NCI-H510A treated with DMSO at 0.1 percent for 48 hours (cell line): ENCODE results near the gene C1orf174.

Experiments
- DNase-seq: peaks from one replicate; lab custom pipeline; 2025; lab: John Stamatoyannopoulos, UW

Gene C1orf174

GRCh38 chr1:3909615-3910014, 9.5 kb upstream of the C1orf174 start:
- peak; percentile 62 for DNase-seq

- no peak for DNase-seq
Observed at GRCh38 chr1:3908886-3909517, 8.9 kb upstream of the C1orf174 start.

- DNase-seq: no peak
Observed at GRCh38 chr1:3907621-3908165, 7.6 kb upstream of the C1orf174 start.

GRCh38 chr1:3907031-3907534, 7.0 kb upstream of the C1orf174 start:
- no peak for DNase-seq

GRCh38 chr1:3906672-3907020, 6.6 kb upstream of the C1orf174 start:
- DNase-seq: no peak

GRCh38 chr1:3905953-3906671, 6.0 kb upstream of the C1orf174 start:
- no peak for DNase-seq

GRCh38 chr1:3905266-3905952, 5.3 kb upstream of the C1orf174 start:
- no peak for DNase-seq

GRCh38 chr1:3904843-3905185, 4.7 kb upstream of the C1orf174 start:
- DNase-seq: no peak

- DNase-seq: no peak
Observed at GRCh38 chr1:3904006-3904842, 4.2 kb upstream of the C1orf174 start.

GRCh38 chr1:3903141-3904005, 3.3 kb upstream of the C1orf174 start:
- peak; percentile 54 for DNase-seq

- no peak for DNase-seq
Observed at GRCh38 chr1:3902571-3903091, 2.6 kb upstream of the C1orf174 start.

- DNase-seq: no peak
Observed at GRCh38 chr1:3902111-3902511, 2.0 kb upstream of the C1orf174 start.

GRCh38 chr1:3900969-3901529, 977 bp upstream of the C1orf174 start:
- peak; percentile 72 for DNase-seq

GRCh38 chr1:3899754-3900149, 320 bp downstream of the C1orf174 start:
- no peak for DNase-seq

GRCh38 chr1:3898994-3899753, 898 bp downstream of the C1orf174 start:
- no peak for DNase-seq

- no peak for DNase-seq
Observed at GRCh38 chr1:3898475-3898735, 1.7 kb downstream of the C1orf174 start.

- DNase-seq: no peak
Observed at GRCh38 chr1:3896396-3897000, 3.6 kb downstream of the C1orf174 start.

- DNase-seq: no peak
Observed at GRCh38 chr1:3895951-3896325, 4.1 kb downstream of the C1orf174 start.

- DNase-seq: no peak
Observed at GRCh38 chr1:3895279-3895950, 4.7 kb downstream of the C1orf174 start.
